Fibroblast of peridontal ligament (primary cell): Measurements from ENCODE around the gene EPB41.
"Not testable (repeated sequence)": the region's sequence is repeated elsewhere in the genome, so short reads cannot be mapped to it uniquely, and the experiment has no call there.

ENCODE experiments used
- DNase-seq: peaks from one replicate; pipeline ENCODE4 v3.0.0-alpha.2; 2010; ENCODE audit errors: extremely low read depth

Gene EPB41

DNA sequence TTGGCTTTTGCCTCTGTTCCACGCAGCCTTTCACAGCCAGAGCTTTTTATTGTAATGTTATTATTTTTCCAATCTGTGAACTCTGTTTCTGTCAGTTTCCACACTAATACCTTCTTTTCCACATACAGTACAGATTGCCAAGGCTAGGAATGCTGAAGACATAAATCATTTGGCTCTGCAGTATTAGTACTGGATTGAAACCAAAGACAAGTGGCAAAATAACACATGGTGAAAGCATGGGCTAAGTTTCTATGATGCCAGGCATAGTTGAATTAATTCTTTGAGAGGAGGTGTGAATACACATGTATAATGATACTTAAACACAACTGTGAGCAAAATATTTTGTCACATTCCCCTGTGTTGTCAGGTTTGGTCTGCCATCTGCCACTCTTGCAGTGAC is 135.8 kb downstream of the EPB41 start:
- peak; percentile 25 for DNase-seq

DNA sequence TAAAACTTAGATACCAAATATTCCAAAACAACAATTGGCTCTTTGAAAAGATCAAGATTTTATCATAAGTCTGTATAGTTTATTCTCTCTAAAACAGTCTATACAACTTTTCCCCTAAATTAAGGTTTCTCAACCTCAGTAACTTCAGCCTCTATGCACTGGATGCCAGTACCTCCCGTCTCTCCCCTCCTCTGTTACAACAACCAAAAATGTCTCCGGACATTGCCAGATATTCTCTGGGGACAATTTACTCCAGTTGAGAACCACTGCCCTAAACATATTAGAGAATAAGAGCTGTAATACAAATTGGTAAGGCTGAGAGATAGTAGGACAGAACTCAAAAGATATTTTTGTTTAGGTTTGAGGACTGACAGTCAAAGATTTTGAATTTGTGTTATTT is 137.7 kb downstream of the EPB41 start:
- DNase-seq = peak; percentile 45

DNA sequence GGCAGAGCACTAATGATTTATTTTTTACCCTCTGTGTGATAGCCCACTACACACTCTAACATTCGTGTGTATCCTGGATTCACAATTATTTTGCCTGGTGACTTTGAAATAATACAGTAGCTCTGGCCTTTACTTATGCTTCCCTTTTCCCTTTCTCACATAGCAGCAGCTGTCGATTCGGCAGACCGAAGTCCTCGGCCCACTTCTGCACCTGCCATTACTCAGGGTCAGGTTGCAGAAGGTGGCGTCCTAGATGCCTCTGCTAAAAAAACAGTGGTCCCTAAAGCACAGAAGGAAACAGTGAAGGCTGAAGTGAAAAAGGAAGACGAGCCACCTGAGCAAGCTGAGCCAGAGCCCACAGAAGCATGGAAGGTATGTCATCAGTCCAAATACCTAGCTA is 138.6 kb downstream of the EPB41 start:
- DNase-seq = no peak

DNA sequence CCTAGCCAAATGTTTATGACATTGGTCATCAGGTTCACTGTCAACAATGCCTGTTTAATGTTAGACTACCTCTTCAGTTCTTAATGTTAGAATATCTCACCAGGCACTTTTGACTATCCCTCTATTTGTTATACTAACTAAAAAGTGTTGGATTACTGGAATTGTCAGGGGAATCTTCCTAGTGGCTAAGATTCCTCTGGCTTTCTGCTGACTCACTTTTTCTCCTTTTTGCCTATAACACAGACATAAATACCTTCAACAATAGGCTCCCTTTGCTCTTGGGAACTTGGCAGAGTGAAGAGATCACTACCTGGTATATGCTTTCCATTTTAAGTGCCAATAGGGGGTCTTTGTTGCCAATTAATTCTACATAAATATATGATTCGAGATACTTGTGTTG is 140.8 kb downstream of the EPB41 start:
- peak; percentile 73 for DNase-seq

DNA sequence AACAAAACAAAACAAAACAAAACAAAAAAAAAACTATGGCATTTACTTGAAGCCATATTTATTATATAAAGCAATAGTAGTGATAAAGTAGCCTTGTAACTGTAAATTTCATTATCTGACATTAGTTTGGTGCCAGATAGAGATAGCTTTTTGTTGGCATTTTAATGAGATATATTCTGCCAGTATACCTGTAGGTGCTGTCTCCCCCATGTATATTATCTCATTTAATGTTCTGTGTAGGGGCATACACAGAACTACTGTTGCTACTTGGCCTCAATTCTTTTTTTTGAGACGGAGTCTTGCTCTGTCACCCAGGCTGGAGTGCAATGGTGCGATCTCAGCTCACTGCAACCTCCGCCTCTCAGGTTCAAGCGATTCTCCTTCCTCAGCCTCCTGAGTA is 141.9 kb downstream of the EPB41 start:
- DNase-seq = no peak

DNA sequence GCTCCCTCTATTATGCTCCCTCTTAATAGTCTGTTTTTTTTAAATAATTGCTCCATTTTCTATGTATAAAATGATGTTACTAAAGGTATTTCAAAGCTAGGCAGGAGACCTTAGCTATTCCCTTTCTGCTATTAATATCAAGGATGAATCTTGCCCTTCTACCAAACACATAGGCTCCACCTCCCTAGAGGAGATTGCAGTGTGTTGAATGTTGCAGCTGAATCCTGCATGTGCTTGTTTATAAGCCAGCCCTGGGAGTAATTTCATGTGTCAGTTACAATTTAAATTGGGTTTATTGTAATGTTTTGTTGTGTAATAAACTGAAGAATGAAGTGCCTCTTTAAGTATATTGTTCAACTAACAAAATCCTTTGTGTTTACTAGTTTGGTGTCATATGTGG is 143.3 kb downstream of the EPB41 start:
- peak; percentile 62 for DNase-seq

DNA sequence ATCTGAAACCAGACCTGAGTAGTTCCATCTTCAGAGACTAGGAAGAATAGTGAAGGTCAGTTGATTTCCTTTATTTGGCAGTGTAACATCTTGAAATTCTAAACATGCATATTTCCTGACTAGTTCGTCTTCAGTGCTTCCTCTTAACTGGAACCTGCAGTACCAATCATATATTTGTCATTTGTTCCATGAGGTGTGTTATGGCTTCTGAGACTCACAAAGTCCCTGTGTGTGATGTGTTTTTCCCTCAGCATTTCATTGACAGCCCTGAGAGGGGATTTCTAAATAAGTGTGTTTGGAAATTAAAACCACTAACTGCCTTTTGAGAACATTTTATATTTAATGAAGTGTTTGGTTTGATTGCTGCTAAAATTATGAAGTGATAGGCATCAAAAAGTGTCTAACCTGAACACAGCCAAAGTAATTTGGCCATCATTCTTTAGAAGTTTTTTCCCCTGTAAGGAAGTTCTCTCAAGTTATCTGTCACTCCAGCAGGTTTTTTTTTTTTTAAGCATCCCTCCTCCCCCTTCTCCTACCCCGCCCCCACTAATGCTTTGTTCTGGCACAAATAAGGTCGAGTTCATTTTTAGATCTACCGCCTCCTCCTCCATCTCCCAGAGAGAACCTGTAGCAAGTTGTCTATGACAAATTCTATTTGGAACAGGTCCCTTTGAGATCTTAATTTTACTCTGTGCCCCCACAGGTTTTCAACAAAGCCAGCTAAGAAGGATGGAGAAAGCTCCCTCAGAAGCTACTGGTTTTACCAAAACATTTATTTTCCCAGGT is 148.0 kb downstream of the EPB41 start:
- no peak for DNase-seq

DNA sequence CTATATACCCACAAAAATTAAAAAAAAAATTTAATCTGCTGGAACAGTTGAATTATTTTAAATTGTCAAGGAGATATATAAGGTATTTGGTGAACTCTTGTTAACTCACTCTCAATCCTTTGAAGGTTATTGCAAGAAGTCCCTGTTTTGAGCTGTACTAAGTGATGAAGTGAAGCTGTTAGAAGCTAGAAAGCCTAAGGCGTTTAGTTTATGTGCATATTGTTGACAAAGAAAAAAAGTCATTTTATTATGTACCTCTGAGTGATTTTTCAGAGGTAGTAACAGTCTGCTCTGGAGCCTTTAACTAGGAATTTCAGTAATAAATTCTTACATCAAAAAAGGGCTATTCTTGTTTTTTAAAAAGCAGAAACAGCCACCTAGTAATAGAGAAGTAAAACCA is 149.7 kb downstream of the EPB41 start:
- no peak for DNase-seq

DNA sequence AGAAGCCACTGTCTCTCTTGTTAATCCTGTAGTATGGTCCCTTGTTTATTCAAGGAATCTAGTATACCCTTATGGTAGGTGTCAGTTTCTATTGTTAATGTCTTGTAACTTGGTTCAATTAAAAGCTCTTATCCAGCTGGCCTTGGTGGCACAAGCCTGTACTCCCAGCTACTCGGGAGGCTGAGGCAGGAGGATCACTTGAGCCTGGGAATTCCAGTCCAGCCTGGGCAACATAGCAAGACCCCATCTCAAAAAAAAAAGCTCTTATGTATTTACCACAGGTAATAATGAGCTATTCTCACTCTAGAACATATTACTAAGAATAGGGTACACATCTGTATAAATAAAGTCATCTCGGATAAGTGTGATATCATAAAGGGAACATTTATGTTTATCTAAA is 162.8 kb downstream of the EPB41 start:
- no peak for DNase-seq

DNA sequence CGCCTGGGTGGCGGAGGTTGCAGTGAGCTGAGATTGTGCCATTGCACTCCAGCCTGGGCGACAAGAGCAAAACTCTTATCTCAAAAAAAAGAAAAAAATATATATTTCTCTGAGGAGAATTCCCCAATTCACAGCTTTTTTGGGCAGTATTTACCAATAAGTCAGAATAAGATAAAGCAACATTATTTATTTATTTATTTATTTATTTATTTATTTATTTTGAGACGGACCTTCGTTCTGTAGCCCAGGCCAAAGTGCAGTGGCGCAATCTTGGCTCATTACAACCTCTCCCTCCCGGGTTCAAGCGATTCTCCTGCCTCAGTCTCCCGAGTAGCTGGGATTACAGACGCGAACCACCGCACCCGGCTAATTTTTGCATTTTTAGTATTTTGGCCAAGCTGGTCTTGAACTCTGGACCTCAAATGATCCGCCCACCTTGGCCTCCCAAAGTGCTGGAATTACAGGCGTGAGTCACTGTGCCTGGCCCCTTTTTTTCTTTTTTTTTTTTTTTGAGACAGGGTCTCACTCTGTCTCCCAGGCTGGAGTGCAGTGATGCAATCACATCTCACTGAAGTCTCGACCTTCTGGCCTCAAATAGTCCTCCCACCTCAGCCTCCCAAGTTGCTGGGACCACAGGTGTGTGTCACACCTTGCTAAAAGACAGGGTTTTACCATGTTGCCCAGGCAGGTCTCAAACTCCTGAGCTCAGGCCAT is 165.7 kb downstream of the EPB41 start:
- DNase-seq = not testable (repeated sequence)

DNA sequence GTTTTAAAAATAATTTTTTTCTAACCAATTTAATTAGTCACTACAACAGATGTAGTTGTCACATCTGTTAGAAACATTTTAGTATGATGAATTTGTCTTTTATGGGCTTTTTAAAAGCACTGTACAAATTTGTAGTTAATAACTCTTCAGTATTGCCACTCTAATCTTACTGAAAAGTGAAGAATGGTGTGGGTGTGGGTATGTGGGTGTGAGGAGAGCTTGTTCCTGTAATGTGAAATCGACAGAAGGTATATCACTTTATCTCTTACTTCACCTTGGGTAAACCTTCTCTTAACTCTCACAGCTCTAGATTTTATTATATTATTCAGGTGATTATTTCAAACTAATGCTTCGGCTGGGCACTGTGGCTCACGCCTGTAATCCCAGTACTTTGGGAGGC is 166.8 kb downstream of the EPB41 start:
- no peak for DNase-seq

DNA sequence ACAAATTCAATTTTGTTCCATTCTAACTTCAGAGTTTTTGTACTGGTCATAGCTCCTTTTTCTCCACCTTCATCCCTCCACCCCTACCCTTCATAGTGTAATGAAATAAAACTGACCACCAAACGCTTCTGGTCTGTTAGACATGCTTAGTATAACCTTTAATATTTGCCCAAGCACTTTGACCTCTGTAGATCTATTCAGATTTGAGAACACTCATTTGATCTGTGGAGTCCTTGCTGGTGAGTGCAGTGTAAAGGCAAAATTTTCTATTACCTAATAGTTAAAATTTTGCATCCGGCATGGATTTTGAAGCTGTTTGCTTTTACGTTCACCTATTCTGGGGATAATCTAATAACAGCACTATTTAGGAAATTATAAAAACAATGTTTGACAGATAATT is 168.2 kb downstream of the EPB41 start:
- DNase-seq = no peak

DNA sequence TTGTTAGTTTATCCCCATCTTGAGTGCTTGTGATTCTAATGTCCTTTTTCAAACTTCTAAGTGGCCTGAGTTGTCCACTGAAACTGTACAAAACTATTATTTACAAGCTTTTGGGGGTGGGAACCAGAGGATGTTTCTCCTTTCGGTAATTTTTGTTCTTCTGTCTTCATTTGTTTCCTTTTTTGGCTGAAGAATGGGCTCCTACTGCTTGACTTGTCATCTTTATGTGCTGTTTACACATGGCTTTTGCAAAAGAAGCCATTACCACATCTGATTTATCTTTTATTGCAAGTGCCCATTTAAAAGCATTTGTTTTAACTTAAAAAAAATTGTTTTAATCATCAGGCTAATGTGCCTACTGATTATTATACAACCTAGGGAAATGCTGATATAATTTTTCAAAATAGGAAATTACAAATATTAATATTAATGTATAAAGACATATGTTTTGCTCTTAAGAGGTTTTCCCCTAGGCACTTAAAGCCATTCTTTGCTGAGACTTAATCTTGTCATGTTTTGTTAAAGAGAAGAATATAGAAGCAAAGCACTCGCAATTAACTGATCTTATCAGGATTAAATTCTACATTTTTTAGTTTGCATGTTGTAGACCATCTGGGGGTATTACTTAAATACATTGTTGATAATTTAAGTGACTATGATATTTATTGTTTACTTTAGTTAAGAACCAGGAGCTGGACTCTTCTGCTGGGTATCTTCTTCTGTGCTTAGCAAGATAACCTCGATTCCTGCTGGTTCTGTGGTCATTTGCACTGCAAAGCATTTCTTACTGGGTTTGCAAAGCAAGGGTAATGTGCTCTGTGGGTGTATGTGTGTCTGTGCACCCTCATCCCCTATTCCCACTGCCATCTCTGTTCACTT is 169.2 kb downstream of the EPB41 start:
- no peak for DNase-seq

DNA sequence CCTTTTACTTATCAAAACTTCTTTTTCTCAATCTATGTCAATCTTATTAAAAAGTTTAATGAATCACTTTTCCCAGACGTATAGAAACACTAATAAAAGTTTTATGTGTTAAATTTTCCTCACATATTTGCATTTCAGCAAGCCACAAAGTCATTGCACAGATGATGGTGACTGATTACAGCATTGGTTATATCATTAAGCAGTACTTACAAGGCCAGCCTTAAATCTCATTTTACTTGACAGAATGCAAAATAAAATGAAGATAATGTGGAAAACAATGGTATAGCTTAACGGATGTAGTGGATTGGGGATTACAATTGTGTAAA is 169.8 kb downstream of the EPB41 start:
- DNase-seq = no peak

DNA sequence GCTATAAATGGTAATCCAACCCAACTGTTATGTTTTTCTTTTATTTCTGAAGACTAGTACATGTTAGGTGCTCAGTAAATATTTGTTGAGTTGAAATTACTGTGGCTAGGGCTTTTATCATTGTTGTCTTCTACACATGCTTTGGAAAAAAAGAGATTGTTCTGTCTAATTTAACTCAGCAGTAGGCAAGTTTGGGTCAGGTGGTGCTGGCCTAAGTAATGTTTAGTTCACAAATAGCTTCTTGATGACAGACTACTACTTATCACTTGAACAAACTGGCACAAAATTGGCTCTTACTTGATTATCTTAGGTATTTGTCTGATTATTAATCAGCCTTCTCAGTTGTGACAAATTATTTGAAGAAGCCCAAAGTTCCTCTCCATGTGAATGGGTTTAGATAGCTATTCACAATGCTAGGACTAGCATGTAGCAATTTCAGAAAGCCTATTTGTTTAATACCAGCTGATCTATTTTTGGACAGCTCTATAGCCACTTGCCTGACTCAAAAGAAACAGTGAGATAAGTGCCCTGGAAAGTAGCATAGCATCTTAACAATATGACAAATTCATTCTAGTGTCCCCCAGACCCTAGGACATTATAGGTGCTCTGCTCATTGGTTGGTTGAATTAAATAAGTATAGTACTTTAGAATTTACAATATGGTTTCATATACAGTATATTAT is 176.7 kb downstream of the EPB41 start:
- DNase-seq = peak; percentile 6

DNA sequence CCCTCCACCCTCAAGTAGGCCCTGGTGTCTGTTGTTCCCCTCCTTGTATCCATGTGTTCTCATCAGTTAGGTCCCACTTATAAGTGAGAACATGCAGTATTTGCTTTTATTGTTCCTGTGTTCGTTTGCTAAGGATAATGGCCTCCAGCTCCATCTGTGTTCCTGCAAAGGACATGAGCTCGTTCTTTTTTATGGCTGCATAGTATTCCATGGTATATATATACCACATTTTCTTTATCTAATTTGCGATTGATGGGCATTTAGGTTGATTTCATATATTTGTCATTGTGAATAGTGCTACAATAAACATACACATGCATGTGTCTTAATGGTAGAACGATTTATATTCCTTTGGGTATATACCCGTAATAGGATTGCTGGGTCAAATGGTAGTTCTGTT is 178.3 kb downstream of the EPB41 start:
- not testable (repeated sequence) for DNase-seq

DNA sequence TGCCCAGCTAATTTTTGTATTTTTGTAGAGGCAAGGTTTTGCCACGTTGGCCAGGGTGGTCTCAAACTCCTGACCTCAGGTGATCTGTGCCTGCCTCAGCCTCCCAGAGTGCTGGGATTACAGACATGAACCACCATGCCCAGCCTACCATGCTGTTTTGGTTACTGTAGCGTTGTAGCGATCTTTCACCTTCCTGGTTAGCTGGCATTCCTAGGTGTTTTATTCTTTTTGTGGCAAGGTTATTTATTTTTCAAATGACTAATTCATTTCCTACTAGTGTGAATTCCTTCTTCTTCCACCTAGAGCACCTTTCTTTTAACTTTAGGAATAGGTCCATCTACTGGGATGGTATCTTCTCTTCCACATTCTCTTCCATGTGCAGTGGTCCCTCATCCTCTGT is 180.1 kb downstream of the EPB41 start:
- no peak for DNase-seq

DNA sequence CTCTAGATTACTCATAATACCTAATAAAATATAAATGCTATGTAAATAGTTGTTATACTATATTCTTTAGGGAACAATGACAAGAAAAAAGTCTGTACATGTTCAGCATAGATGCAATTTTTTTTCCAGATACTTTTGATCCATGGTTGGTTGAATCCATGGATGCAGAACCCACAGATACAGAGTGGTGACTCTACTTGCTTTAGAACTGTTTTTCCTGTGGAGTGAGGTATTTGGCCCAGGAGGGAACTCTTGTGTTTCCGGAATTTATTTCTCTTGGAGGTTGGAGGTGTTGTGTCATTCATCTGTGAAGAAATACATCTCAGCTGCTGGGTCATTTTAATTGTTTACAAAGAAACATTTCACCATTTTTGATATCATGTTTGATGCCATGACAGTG is 180.6 kb downstream of the EPB41 start:
- DNase-seq = no peak

DNA sequence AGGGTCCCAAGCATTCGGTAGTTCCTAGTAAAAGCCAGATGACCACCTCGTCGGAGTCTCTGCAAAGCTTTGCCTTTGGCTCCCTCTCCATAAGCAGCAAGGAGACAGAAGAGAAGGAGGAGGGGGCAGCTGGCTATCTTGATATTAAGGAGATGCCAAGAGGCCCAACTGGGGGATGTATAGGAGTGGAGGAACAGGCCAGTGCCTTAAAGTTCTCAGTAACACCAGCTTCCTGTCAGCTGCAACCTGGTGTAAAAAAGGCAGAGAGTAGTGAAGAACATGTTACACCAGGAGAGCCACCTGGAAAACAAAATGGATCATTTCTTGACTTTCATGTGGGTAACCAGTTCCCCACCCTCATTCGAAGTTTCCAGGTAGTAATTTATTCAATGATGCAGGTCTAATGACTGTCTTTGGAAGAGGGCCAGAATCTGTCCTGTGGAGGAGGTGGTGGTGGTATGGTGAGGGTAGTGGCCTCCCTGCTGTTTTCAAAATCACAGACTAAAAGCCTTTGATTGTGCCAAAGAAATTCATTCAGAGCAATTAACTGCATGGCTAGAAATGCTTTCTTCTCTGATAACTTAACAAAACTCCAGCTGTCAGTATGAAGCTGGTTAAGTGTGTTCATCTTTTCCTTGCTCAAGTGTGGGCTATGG is 182.0 kb downstream of the EPB41 start:
- no peak for DNase-seq

DNA sequence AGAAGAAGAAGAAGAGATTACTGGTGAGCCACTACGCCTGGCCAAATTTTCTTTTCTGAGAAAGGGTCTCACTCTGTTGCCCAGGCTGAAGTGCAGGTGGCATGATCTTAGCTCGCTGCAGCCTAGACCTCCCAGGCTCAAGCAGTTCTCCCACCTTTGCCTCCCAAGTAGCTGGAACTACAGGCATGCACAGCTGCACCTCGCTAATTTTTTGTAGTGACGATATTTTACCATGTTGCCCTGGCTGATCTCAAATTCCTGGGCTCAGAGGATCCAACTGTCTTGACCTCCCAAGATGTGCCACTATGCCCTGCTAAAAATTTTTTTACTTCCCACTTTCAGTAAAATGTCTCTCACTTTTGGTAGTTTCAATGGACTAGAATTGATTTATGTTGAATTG is 184.9 kb downstream of the EPB41 start:
- DNase-seq = no peak

DNA sequence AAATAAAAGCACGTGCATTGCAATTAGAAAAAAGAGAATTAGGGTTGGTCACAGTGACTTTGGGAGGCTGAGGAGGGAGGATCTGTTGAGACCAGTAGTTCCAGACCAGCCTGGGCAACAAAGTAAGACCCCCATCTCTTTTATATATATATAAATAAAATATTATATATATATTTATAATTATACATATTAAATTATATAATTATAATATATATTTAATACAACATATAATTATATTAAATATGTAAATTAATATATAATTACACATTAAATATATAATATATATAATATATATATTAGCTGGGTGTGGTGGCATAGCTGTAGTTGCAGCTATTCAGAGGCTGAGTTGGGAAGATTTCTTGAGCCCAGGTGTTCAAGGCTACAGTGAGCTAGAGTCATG is 186.1 kb downstream of the EPB41 start:
- no peak for DNase-seq

DNA sequence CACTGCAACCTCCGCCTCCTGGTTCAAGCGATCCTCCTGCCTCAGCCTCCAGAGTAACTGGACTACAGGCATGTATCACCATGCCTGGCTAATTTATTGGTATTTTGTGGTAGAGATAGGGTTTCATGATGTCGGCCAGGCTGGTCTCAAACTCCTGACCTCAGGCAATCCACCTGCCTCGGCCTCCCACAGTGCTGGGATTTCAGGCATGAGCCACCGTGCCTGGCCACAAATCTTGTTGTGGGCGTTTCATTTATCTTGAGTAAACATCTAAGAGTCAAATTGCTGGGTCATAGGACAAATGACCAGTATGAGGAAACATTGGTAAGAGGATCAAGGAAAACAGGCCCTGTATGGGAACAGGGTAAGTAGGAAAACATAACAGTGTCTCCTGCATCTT is 191.5 kb downstream of the EPB41 start:
- DNase-seq = no peak
